ENCODE measurements around the gene PHIP. TPM values are rescaled to one million over a fixed set of nuclear protein-coding genes. Genes with fewer than 3 reads are reported as not detected.

Gene PHIP
- total and polyA plus RNA-seq, 2 experiments from 2014 or later = 48.0 to 65.4 TPM

GRCh38 chr6:78984225-78984950, 93.7 kb downstream of the PHIP start (continued):
- TF ChIP-seq ZNF462 (CRISPR knock-in tag; IDR thresholded peaks at IDR 0.05) (no peak), CREB1 (CRISPR knock-in tag; IDR thresholded peaks at IDR 0.05; ENCODE audit: low read depth) (no peak), STAT1 (IDR thresholded peaks at IDR 0.05; ENCODE audit: unreplicated experiment) (no peak), ZNF331 (CRISPR knock-in tag; IDR thresholded peaks at IDR 0.05; ENCODE audit: low read depth) (no peak), EZH2 (IDR thresholded peaks at IDR 0.05; ENCODE audit: low read depth, unreplicated experiment) (no peak)

- Mint-ChIP-seq H3K27me3 (ENCODE audit: insufficient read depth, low read depth, poor library complexity) (no peaks in the 10 kb centered on the region), H3K27ac (no peak overlapping the region), H3K4me3 (no peak overlapping the region), H3K4me1 (peaks cover 3% of the 10 kb centered on the region; the same call in 1 of the 3 replicates), H3K9me3 (peaks cover 7% of the 10 kb centered on the region), H3K36me3 (ENCODE audit: low read depth) (peaks cover 73% of the 10 kb centered on the region)
- Histone ChIP-seq H3K27ac (ENCODE audit: low read depth) (no peak overlapping the region), H3K4me1 (ENCODE audit: insufficient read depth) (no peaks in the 10 kb centered on the region), H3K4me3 (no peak overlapping the region), H3F3A (replicated peaks; ENCODE audit: low read depth) (no peaks in the 10 kb centered on the region), H3K36me3 (ENCODE audit: insufficient read depth) (peaks cover 60% of the 10 kb centered on the region; the same call in 1 of the 2 replicates), H3K4me2 (no peak overlapping the region), H3K9me2 (ENCODE audit: insufficient read depth) (no peaks in the 10 kb centered on the region), H2AFZ (no peak overlapping the region), H4K20me1 (replicated peaks; ENCODE audit: insufficient read depth) (peaks cover 8% of the 10 kb centered on the region), H3K79me2 (replicated peaks; ENCODE audit: insufficient read depth) (peaks cover 11% of the 10 kb centered on the region; the same call in 1 of the 2 replicates), H3K27me3 (ENCODE audit: insufficient read depth) (no peaks in the 10 kb centered on the region)
- ATAC-seq (no peak), DNase-seq (ENCODE audit: low spot score) (no peak)
- TF ChIP-seq CREB1 (CRISPR knock-in tag; IDR thresholded peaks at IDR 0.05; ENCODE audit: low read depth) (no peak), ZNF331 (CRISPR knock-in tag; IDR thresholded peaks at IDR 0.05; ENCODE audit: low read depth) (no peak), REST (IDR thresholded peaks at IDR 0.05; ENCODE audit: unreplicated experiment) (no peak), ETS1 (IDR thresholded peaks at IDR 0.05) (no peak)
Observed at GRCh38 chr6:78967191-78967590, 110.9 kb downstream of the PHIP start.
